CD14-positive monocyte (primary cell): Measurements from ENCODE around the gene LPCAT1. TPM values are rescaled to one million over a fixed set of nuclear protein-coding genes. Genes with fewer than 3 reads are reported as not detected.

Experiments used
- DNase-seq, 3 donors: peaks; one replicate each; pipeline ENCODE4 v3.0.0-alpha.2; 2011 to 2022
- H2AFZ ChIP-seq: 2 replicates; pipeline ENCODE4 v1.6.0; 2012; ENCODE audit warnings: mild to moderate bottlenecking, low read depth, low read length, inconsistent platforms; ENCODE audit not compliant: insufficient read depth, poor library complexity, severe bottlenecking
- H3K27ac ChIP-seq, 2 donors: 1 replicate in 1 of 2; 2 replicates in 1 of 2; pipeline ENCODE4 v1.5.1; 2012 to 2013; ENCODE audit warnings: low read length in 2 of 2, control low read depth in 1 of 2, inconsistent platforms in 1 of 2, low read depth in 1 of 2, mild to moderate bottlenecking in 1 of 2
- H3K27me3 ChIP-seq, 2 donors: one replicate each; pipeline versions ENCODE4 v1.6.0 to v1.6.1; 2011 to 2013; ENCODE audit warnings: low read length in 2 of 2; ENCODE audit not compliant: control insufficient read depth in 2 of 2, insufficient read depth in 2 of 2
- H3K36me3 ChIP-seq, 2 donors: replicated peaks in 1 of 2; 1 replicate in 1 of 2; 2 replicates in 1 of 2; pipeline versions ENCODE4 v1.5.1 to v1.6.1; 2012 to 2013; ENCODE audit warnings: low read length in 2 of 2, control low read depth in 1 of 2, inconsistent platforms in 1 of 2, mild to moderate bottlenecking in 1 of 2; ENCODE audit not compliant: insufficient read depth in 2 of 2, control insufficient read depth in 1 of 2
- H3K4me1 ChIP-seq, 2 donors: 1 replicate in 1 of 2; 2 replicates in 1 of 2; pipeline versions ENCODE4 v1.5.1 to v1.6.1; 2012 to 2013; ENCODE audit warnings: low read length in 2 of 2, control low read depth in 1 of 2, inconsistent platforms in 1 of 2, mild to moderate bottlenecking in 1 of 2, moderate library complexity in 1 of 2; ENCODE audit not compliant: insufficient read depth in 2 of 2, control insufficient read depth in 1 of 2
- H3K4me2 ChIP-seq: replicated peaks from 2 replicates; pipeline ENCODE3; 2012; ENCODE audit warnings: low read length, moderate library complexity, mild to moderate bottlenecking; ENCODE audit not compliant: poor library complexity, severe bottlenecking; ENCODE audit errors: extremely low read depth
- H3K4me3 ChIP-seq, 3 experiments: fragments of 200-600 bp in 1 of 3; sonication (generic) in 1 of 3; replicated peaks in 1 of 3; 1 replicate in 2 of 3; 2 replicates in 1 of 3; pipeline ENCODE4 v1.5.1; 2011 to 2013; ENCODE audit warnings: low read length in 3 of 3, mild to moderate bottlenecking in 3 of 3, control low read depth in 2 of 3, low read depth in 2 of 3, inconsistent platforms in 1 of 3, moderate library complexity in 1 of 3
- H3K79me2 ChIP-seq: 2 replicates; pipeline ENCODE4 v1.6.0; 2012; ENCODE audit warnings: mild to moderate bottlenecking, control low read depth, inconsistent platforms, low read length, moderate library complexity; ENCODE audit not compliant: insufficient read depth
- H3K9ac ChIP-seq: 2 replicates; pipeline ENCODE4 v1.6.0; 2017; ENCODE audit warnings: low read length, mild to moderate bottlenecking; ENCODE audit not compliant: insufficient read depth, poor library complexity, severe bottlenecking
- H3K9me3 ChIP-seq, 2 donors: replicated peaks in 1 of 2; 1 replicate in 1 of 2; 2 replicates in 1 of 2; pipeline versions ENCODE4 v1.5.1 to v1.6.1; 2012 to 2013; ENCODE audit warnings: low read length in 2 of 2, control low read depth in 1 of 2; ENCODE audit not compliant: control insufficient read depth in 1 of 2, insufficient read depth in 1 of 2
- H4K20me1 ChIP-seq: 2 replicates; pipeline ENCODE4 v1.6.0; 2012; ENCODE audit warnings: mild to moderate bottlenecking, low read length, control low read depth, moderate library complexity; ENCODE audit not compliant: insufficient read depth
- H3K27ac Mint-ChIP-seq, 7 donors: one replicate each; pipeline ENCODE4 v1.8.0; 2020; ENCODE audit warnings: mild to moderate bottlenecking in 7 of 7, mixed read lengths in 7 of 7, moderate library complexity in 6 of 7, inconsistent platforms in 2 of 7
- H3K27me3 Mint-ChIP-seq, 3 donors: one replicate each; pipeline ENCODE4 v1.8.0; 2021 to 2022; ENCODE audit warnings: low read depth in 3 of 3, mild to moderate bottlenecking in 3 of 3, mixed read lengths in 3 of 3, moderate library complexity in 3 of 3, inconsistent platforms in 1 of 3
- H3K36me3 Mint-ChIP-seq, 2 donors: one replicate each; pipeline ENCODE4 v1.8.0; 2020; ENCODE audit warnings: mixed read lengths in 2 of 2, inconsistent platforms in 1 of 2, mild to moderate bottlenecking in 1 of 2
- H3K4me1 Mint-ChIP-seq: one replicate; pipeline ENCODE4 v1.8.0; 2020; ENCODE audit warnings: mild to moderate bottlenecking, mixed read lengths
- H3K4me3 Mint-ChIP-seq, 2 donors: one replicate each; pipeline ENCODE4 v1.8.0; 2020; ENCODE audit warnings: mild to moderate bottlenecking in 2 of 2, mixed read lengths in 2 of 2, moderate library complexity in 1 of 2
- H3K9me3 Mint-ChIP-seq, 7 donors: one replicate each; pipeline ENCODE4 v1.8.0; 2020 to 2022; ENCODE audit warnings: mixed read lengths in 7 of 7, mild to moderate bottlenecking in 6 of 7, moderate library complexity in 6 of 7, inconsistent platforms in 2 of 7
- WGBS: methylation state at CpG from one replicate; pipeline ENCODE4 v1.1.5; 2013; ENCODE audit warnings: missing lambda C conversion rate; ENCODE audit not compliant: insufficient coverage; 5-methylcytosine and 5-hydroxymethylcytosine counted together
- intact Hi-C, 2 donors: fragments of 100-400 bp; cut with micrococcal nuclease; formaldehyde crosslinking; loops; one replicate each; pipeline versions ENCODE4 v1.15.0 to v1.15.1; 2023
- polyA plus RNA-seq, 3 donors: library from polyadenylated mRNA; depleted of rRNA in 1 of 3; unstranded in 2 of 3; stranded (reverse) in 1 of 3; fragments of 300-500 nt in 2 of 3; fragments of >200 nt in 1 of 3; fragmentation: Illumina TruSeq in 2 of 3; gene quantifications; 1 replicate in 2 of 3; 2 replicates in 1 of 3; pipeline ENCODE4 v1.2.3, GENCODE V29; 2012 to 2021
- TF ChIP-seq, protein P1 (sequence below): fragments of 200-600 bp; IDR thresholded peaks from one replicate; pipeline ENCODE4 v1.8.0; 2022; ENCODE audit warnings: antibody characterized with exemption, mild to moderate bottlenecking

The LPCAT1 gene
- polyA plus RNA-seq, 3 donors = 34.1 to 53.9 (median 34.8) TPM

DNA sequence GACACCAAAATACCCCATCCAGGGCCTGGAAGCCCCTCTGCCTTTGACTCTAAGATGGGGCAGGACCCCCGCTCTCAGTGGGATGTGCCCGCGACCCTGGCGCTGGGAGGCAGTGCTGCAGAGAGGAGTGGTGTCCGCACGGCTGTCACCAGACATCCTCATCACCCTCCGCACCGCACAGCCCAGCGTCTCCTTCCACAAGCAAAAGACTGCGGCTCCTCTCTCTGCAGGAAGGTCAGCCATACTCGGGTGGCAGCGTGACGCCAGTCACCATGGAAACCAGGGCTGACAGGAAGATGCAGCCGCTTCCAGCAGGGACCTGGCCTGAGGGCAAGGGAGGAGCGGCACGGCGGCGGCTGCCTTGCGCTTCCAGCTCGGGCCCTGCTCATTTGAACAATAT is 61.4 kb downstream of the LPCAT1 start:
- peaks cover 0 to 1% (median 0%) of the 10 kb centered on the region in 3 donors for H3K27me3 Mint-ChIP-seq
- H3K4me1 Mint-ChIP-seq = no peaks in the 10 kb centered on the region

DNA sequence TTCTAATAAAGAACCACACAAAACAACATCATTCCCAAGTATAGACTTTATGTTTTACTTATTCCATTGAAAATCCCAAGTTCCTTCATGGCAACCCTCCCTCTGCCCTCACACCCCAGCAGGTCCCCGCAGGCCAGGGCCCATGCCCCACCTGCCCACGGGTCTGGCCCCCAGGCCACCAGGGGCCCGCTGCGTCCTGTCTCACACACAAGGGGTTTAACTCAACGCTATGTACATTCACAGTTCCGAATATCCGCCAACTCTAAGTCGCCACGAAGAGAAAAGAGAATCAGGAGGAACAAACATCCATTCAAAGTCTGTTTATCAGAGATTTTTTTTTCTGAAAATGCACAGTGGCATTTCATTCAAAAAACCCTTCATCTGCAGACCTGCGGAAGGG is 62.4 kb downstream of the LPCAT1 start:
- Histone ChIP-seq H3K36me3 (peaks cover 57 to 64% of the 10 kb centered on the region in 2 donors), H3K79me2 (no peaks in the 10 kb centered on the region), H3K9me3 (peaks cover 34 to 38% of the 10 kb centered on the region in 2 donors), H3K4me2 (no peak overlapping the region), H2AFZ (no peak overlapping the region), H3K4me3 (no peak overlapping the region), H3K27me3 (no peaks in the 10 kb centered on the region), H4K20me1 (no peaks in the 10 kb centered on the region), H3K9ac (no peak overlapping the region), H3K4me1 (no peaks in the 10 kb centered on the region), H3K27ac (no peak overlapping the region)
- Mint-ChIP-seq H3K4me1 (no peaks in the 10 kb centered on the region), H3K4me3 (no peak overlapping the region), H3K27ac (no peak overlapping the region), H3K9me3 (peaks cover 23 to 35% (median 28%) of the 10 kb centered on the region in 7 donors), H3K27me3 (peaks cover 0 to 1% (median 0%) of the 10 kb centered on the region in 3 donors), H3K36me3 (peaks cover 66 to 68% of the 10 kb centered on the region in 2 donors)
- DNase-seq = no peak
- 97% methylated on average over 10 of the region's 10 CpGs for WGBS
- intact Hi-C loops = loop anchor here in 1 of 2 donors (10.0 kb wide), 1 partner anchor 183 kb away; no protein-coding TSS in a partner anchor
- TF ChIP-seq, protein P1, sequence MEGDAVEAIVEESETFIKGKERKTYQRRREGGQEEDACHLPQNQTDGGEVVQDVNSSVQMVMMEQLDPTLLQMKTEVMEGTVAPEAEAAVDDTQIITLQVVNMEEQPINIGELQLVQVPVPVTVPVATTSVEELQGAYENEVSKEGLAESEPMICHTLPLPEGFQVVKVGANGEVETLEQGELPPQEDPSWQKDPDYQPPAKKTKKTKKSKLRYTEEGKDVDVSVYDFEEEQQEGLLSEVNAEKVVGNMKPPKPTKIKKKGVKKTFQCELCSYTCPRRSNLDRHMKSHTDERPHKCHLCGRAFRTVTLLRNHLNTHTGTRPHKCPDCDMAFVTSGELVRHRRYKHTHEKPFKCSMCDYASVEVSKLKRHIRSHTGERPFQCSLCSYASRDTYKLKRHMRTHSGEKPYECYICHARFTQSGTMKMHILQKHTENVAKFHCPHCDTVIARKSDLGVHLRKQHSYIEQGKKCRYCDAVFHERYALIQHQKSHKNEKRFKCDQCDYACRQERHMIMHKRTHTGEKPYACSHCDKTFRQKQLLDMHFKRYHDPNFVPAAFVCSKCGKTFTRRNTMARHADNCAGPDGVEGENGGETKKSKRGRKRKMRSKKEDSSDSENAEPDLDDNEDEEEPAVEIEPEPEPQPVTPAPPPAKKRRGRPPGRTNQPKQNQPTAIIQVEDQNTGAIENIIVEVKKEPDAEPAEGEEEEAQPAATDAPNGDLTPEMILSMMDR = no peak

More for the DNA sequence above, 61.4 kb downstream of the LPCAT1 start:
- Mint-ChIP-seq H3K9me3 (peaks cover 14 to 31% (median 21%) of the 10 kb centered on the region in 7 donors), H3K36me3 (peaks cover 72 to 74% of the 10 kb centered on the region in 2 donors), H3K4me3 (no peak overlapping the region), H3K27ac (peak overlapping the region in 3 of 7 donors; percentile 34 to 73 (median 42))
- Histone ChIP-seq H3K27me3 (no peaks in the 10 kb centered on the region), H3K4me3 (no peak overlapping the region), H3K4me2 (no peak overlapping the region), H3K27ac (no peak overlapping the region), H3K36me3 (peaks cover 62 to 72% of the 10 kb centered on the region in 2 donors), H3K4me1 (no peaks in the 10 kb centered on the region), H2AFZ (no peak overlapping the region), H3K9me3 (peaks cover 30 to 31% of the 10 kb centered on the region in 2 donors), H4K20me1 (no peaks in the 10 kb centered on the region), H3K79me2 (no peaks in the 10 kb centered on the region), H3K9ac (no peak overlapping the region)
- intact Hi-C loops = loop anchor here in 1 of 2 donors (10.0 kb wide), 1 partner anchor 182 kb away; no protein-coding TSS in a partner anchor
- WGBS = 96% methylated on average over 13 of the region's 20 CpGs
- DNase-seq = no peak
- TF ChIP-seq, protein P1 = no peak
